Ovary (tissue), 3 donors: Measurements from ENCODE around the gene DQX1.

Experiments used
- CTCF ChIP-seq, 3 donors: fragments of 450-650 bp in 2 of 3; fragments of 200-600 bp in 1 of 3; IDR thresholded peaks; one replicate each; pipeline versions ENCODE4 v1.5.1 to v1.8.0; 2016 to 2022; ENCODE audit warnings: antibody characterized with exemption in 3 of 3, mild to moderate bottlenecking in 1 of 3
- POLR2A ChIP-seq: fragments of 450-650 bp; IDR thresholded peaks from one replicate; pipeline ENCODE4 v1.6.1; 2017; ENCODE audit warnings: antibody characterized with exemption, mild to moderate bottlenecking, moderate library complexity
- donor health status: DM: no; HTN: no; CAD: no.

DNA sequence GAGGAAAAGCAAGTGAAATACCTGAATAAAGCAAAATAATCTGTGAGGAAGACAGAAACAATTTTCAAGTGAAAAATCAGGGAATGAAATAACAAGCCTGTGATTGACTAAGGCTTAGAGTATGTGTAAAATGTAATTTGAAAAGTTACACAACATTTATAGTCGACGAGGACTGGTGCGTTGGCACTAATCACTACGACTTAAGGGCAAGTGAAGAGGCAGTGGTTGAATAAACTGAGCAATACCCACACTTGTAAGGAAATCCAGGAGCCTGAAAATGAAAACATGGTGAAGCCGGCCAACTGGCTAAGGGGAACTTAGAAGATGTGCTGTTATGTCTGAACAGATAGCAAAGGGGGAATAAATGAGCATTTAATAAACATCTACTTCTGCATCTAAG, 41.9 kb upstream of the DQX1 start:
- no peak for TF ChIP-seq POLR2A
- TF ChIP-seq CTCF (IDR thresholded peaks at IDR 0.05), result no peak
